DMS 273 (cell line): Measurements from ENCODE around the gene PDE10A.

Experiments
- DNase-seq: peaks from one replicate; lab custom pipeline; 2025; ENCODE audit not compliant: unreplicated experiment; lab: John Stamatoyannopoulos, UW

The PDE10A gene

GRCh38 chr6:165678904-165679303 lies 15.9 kb upstream of the PDE10A start:
- DNase-seq, result no peak

- DNase-seq, result no peak
These were observed 15.4 kb upstream of the PDE10A start for GRCh38 chr6:165678429-165678828.

- no peak for DNase-seq
These were observed 14.1 kb upstream of the PDE10A start for GRCh38 chr6:165677091-165677490.

- DNase-seq, result no peak
These were observed 13.5 kb upstream of the PDE10A start for GRCh38 chr6:165676435-165677068.

GRCh38 chr6:165675120-165675519 lies 12.1 kb upstream of the PDE10A start:
- no peak for DNase-seq

- no peak for DNase-seq
These were observed 11.4 kb upstream of the PDE10A start for GRCh38 chr6:165674155-165675029.

- no peak for DNase-seq
These were observed 8.3 kb upstream of the PDE10A start for GRCh38 chr6:165671222-165671768.

- DNase-seq, result no peak
These were observed 5.9 kb upstream of the PDE10A start for GRCh38 chr6:165668951-165669350.

GRCh38 chr6:165665384-165665672 lies 2.3 kb upstream of the PDE10A start:
- DNase-seq, result no peak

GRCh38 chr6:165664559-165665383 lies 1.7 kb upstream of the PDE10A start:
- DNase-seq, result peak; percentile 5

GRCh38 chr6:165663736-165664558 lies 906 bp upstream of the PDE10A start:
- DNase-seq, result peak; percentile 37

- peak; percentile 45 for DNase-seq
These were observed 315 bp upstream of the PDE10A start for GRCh38 chr6:165663377-165663735.

GRCh38 chr6:165662041-165662748 lies 846 bp downstream of the PDE10A start:
- peak; percentile 24 for DNase-seq

- no peak for DNase-seq
These were observed 1.4 kb downstream of the PDE10A start for GRCh38 chr6:165661664-165662025.

GRCh38 chr6:165660857-165661663 lies 2.0 kb downstream of the PDE10A start:
- no peak for DNase-seq

GRCh38 chr6:165659945-165660856 lies 2.8 kb downstream of the PDE10A start:
- peak; percentile 18 for DNase-seq

GRCh38 chr6:165658395-165659058 lies 4.5 kb downstream of the PDE10A start:
- DNase-seq, result no peak

- DNase-seq, result no peak
These were observed 5.7 kb downstream of the PDE10A start for GRCh38 chr6:165657325-165657680.
